Ramos (cell line): ENCODE data around the gene ITGAE.
"Not testable (repeated sequence)": the region's sequence is repeated elsewhere in the genome, so short reads cannot be mapped to it uniquely, and the experiment has no call there.

Source experiments
- in situ Hi-C: fragments of 300-500 bp; cut with MboI; formaldehyde crosslinking; loops from one replicate; pipeline ENCODE4 v1.14.3; 2022; ENCODE audit warnings: low sequenced_read_pairs; ENCODE audit not compliant: unreplicated experiment

The ITGAE gene

DNA sequence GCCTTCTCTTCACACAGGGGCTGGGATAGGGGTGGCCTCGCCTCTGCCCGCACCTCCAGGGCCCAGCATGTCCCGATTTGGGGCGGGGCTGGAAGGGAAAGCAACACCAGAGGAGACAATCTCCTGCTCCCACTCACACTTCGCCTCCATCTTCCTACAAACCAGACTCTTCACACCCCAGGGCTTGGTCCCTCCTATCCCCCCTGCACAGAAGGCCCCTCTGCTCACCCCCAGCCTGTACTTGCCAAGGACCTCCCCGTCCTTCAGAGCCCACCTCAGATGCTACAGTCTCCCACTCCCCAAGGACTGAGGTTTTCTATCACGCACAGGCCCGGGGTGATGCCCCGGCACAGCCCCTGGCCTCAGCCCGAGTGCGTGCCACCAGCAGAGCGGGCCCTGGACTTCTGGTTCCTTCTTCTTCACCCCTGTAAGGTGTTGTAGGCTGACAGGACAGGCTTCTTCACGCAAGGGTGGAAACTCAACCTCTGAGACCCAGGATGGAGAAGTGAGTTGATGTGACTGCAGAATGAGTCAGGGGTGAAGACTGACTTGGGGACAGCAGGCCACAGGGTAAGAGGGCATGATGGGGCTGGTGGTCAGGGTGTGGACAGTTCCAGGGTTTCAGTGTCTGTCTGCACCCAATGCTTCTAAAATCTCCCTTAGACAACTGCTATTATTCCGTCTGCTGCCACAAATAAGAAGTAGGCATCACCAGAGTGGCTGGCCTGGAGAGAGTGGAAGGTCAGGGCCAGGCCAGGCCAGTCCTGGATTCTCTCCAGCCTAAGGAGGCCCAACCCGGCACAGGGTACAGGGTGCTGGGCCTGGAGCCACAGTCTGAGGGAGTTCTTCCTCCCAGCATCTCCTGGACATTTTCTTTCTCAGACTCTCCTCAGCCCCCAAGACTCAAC is 2.5 kb downstream of the ITGAE start:
- in situ Hi-C loops = no loop called here

DNA sequence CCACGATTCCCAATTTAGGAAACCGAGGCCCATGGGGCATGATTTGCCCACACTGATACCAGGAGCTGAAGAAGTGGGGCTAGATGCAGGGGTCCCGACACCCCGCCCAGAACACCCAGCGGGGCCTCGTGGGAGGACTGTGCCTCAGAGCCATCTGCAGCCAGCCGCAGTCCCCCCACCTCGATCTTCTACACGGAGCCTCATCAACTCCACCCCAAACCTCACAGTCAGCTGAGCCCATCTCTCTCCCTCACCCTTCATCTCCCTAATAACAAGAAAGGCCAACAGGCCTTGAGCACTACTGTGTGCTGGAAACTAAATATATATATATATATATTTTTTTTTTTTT is 4.2 kb downstream of the ITGAE start:
- in situ Hi-C loops = no loop called here

DNA sequence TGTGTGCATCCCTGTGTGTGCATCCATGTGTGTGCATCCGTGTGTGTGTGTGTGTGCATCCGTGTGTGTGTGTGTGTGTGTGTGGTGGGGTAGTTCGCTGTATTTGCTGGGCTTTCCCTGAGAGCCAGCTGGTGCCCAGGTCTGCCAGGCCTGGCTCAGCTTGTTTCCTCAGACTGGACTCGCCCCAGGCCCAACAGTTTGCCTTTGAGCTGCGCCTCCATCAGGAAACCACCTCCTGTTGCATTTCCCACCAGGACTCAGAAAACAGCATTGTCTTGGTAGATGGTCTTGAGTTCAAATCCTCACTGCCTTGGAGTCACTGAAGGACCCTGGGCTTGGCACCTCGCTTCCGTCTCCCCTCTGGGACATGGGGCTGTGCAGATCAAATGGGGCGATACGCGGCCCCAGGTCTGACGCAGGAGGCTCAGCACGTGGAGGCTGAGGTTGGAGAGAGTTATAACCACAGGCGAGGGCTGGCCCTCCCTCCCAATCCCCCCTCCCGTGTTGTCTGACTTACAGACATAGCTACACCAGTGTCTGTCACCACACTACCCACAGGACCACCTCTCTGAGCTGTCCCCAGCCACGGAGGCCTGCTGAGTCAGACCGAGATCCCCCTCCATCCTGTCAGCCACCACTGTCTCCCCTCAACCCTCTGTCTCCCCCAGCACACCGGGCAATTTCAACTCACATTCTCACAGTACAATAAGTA is 4.7 kb downstream of the ITGAE start:
- in situ Hi-C loops = no loop called here

DNA sequence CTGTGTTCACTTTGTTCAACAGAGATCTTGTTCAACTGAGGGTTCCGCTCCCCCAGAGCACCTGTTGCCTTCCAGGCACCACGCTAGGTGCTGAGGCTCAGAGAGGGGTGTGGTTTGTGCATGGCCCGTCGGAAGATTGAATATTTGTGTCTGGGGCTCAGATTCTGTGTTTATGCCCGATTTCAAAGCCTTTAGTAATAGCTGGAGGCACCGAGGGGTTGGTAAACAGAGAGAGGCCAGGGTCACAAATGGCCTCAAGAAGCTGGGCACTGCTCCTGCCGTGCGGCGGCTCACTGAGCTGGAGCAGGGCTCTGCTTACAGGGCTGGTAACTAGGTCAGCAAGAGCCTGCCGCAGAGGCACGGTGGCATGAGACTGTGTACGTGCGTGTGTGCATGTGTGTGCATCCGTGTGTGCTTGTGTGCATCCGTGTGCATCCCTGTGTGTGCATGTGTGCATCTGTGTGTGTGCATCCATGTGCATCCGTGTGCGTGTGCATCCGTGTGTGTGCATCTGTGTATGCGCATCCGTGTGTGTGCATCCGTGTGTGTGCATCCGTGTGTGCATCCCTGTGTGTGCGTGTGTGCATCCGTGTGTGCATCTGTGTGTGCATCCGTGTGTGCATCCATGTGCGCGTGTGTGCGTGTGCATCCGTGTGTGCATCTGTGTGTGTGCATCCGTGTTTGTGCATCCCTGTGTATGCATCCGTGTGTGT is 5.4 kb downstream of the ITGAE start:
- in situ Hi-C loops = no loop called here

DNA sequence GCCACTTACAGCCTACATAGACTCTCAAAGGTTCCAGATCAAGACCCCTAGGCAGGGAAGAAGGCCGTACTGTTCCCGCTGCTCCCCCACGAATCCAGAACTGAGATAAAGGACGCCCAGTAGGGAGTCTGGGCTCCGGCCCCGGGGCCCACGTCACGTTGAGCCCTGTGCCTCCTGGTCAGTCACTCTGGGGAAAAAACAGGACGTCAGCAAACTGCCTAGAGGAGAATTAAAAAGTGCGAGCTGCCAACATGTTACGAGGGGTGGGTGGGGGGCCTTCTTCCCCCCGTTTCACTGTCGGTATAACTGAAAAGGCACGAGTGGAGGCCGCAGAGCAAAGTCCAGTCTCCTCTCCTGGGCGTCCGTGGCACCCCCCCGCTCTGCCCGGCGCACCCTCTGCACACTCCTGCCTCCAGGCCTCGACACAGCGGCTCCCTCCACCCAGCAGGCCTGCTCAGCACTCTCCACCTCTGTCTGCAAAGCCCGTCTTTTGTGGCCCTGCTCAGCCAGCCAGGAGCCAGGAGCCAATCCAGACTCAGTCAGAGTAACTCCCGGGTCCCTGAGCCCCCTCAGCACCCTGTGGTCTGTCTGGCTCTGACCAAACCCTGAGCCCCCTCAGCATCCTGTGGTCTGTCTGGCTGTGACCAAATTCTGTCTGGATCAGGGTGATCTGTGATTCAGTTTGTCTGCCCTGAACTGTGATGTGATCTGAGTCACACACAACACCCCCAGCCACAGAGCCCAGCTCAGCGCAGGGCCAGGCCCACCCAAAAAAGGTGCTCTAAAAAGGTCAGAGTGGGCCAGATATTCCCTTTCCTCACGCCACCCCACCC is 6.2 kb downstream of the ITGAE start:
- in situ Hi-C loops = no loop called here

DNA sequence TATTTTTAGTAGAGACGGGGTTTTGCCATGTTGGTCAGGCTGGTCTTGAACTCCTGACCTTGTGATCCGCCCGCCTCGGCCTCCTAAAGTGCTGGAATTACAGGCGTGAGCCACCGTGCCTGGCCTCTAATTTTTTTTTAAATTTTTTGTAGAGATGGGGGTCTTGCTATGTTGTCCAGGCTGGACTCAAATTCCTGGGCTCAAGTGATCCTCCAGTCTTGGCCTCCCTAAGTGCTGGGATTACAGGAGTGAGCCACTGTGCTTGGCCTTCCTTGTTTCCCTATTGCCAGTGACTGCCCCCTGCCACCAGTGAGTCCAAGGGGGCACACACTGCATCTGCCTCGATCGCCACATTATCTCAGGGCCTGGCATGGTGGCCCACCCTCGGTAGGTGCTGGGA is 6.8 kb downstream of the ITGAE start:
- in situ Hi-C loops = not testable (repeated sequence)

DNA sequence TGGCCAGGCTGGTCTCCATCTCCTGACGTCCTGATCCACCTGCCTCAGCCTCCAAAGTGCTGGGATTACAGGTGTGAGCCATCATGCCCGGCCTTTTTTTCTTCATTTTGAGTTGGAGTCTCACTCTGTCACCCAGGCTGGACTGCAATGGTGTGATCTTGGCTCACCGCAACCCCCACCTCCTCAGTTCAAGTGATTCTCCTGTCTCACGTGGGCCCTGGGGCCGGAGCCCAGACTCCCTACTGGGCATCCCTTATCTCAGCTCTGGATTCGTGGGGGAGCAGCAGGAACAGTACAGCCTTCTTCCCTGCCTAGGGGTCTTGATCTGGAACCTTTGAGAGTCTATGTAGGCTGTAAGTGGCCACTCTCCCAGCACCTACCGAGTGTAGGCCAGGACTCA is 7.7 kb downstream of the ITGAE start:
- in situ Hi-C loops = not testable (repeated sequence)

DNA sequence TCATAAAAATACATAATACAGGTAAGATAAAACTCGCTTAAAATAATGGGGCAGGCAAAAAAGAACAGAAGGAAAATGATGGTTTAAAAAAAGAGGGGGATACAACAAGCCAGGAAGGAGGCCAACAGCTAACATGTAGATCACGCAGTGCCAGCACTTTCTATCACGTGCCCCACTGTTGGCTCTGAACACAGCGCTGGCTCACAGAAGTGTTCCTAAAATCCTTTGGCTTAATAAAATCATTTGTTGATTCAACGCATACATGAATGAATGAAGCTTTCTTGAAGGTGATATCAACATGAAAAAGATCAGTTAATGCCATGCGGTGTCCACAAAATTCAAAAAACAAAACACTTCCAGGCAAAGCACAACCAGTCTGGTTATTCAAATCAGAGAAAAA is 8.5 kb downstream of the ITGAE start:
- in situ Hi-C loops = no loop called here

DNA sequence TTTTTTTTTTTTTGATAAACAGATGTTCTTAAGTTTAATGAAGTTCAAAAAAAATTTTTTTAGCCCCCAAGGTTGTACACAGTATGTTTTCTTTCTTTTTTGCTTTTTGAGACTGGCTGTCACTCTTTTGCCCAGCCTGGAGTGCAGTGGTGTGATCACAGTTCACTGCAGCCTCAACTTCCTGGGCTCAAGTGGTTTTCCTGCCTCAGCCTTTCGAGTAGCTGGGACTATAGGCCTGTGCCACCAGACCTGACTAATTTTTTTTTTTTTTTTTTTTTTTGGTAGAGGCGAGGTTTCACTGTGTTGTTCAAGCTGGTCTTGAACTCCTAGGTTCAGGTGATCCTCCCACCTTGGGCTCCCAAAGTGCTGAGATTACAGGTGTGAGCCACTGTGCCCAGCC is 12.8 kb downstream of the ITGAE start:
- in situ Hi-C loops = no loop called here

DNA sequence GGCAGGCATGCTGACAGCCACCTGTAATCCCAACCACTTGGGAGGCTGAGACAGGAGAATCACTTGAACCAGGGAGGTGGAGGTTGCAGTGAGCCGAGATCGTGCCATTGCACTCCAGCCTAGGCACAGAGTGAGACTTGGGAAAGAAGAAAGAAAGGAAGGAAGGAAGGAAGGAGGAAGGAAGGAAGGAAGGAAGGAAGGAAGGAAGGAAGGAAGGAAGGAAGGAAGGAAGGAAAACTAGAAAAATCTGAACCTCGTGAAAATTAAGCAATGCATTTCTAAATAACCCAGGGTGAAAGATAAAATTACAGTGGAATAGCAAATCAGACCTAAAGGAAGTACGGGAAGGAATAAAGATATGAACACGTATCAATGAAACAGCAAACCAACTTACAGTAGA is 15.7 kb downstream of the ITGAE start:
- in situ Hi-C loops = not testable (repeated sequence)

DNA sequence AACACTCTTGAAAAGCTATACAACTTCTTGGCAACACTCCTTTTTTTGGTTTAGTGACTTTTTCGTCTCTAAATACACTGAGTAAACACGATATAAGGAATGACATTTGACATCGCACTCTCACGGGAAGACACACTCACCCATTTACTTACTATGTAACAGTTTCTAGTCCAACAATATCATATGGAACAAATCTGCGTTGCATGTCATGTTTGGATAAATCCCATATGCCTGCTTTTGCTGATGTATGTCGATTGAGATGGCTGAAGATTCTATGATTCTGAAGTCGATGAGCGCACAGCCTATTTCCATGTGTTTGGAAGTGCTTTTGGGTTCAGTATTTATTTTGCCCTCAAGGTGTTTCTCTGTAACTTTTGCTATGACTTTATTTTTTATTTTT is 18.2 kb downstream of the ITGAE start:
- in situ Hi-C loops = no loop called here

DNA sequence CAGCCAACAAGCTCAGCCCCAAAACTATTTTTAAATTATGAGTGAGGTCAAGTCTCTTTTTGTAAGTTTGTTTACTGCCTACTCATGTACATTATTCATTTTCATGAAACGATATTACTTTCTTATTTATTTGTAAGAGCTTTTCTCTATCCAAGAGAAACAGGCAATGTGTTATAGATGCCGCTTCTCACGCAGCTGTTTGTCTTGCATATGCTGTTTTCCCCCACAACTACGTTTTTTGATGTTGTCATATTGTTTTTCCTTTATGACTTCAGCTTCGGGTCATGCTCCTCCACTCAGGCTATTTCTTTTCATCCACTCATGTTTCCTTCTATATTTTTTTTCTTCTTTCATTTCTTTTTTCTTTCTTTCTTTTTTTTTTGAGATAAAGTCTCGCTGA is 20.0 kb downstream of the ITGAE start:
- in situ Hi-C loops = no loop called here

DNA sequence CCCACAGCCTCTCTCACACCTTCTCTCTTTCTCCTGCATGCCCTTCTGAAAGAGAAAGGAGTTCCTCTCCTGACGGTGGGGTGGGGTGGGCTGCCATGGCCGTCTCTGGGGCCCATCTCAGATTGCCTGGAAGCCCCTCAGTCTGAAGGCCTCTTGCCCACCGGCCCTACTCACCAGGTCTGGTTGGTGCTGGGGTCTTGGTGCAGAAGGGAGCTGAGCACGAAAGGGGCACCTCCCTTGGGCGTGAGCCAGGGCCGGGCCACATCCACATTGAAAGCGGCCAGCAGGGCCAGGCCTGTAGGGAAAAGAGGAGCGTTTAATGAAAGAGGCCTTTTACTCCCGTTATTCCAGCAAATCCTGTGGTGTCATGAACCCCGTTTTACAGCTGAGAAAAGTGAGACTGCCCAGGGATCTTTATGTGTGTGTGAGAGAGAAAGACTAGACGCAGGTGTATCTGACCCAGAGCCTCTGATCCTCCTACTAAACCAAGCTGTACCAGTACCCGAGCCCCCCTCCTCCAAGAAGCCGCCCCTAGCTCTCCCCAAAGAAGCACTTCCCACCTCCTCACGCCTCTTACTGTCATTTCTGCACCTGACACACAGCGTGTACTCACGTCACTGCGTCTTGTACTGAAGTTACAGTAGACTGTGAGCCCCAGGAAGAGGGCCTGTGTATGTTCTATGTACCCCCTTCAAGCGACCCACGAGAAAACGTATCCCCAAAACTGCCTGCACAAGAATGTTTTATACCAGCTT is 23.4 kb downstream of the ITGAE start:
- in situ Hi-C loops = no loop called here

DNA sequence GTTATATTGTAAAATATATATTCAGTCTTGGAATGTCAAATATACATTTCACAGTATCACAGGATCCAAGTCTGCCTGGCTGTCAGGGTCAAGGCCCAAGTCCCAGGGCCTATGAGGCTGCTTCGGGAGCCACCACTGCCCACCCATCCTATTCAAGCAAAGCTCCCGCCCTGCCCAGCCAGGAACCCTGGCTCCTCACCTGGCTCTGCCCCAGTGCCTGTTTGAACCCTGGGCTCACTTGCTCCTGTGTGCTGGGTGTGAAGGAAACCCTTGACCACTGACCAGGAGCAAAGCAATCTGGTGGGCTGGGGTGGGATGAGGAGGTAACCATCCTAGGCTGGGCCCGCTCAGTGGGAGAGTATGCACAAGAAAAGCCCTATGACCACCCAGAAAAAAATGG is 27.0 kb downstream of the ITGAE start:
- in situ Hi-C loops = no loop called here

DNA sequence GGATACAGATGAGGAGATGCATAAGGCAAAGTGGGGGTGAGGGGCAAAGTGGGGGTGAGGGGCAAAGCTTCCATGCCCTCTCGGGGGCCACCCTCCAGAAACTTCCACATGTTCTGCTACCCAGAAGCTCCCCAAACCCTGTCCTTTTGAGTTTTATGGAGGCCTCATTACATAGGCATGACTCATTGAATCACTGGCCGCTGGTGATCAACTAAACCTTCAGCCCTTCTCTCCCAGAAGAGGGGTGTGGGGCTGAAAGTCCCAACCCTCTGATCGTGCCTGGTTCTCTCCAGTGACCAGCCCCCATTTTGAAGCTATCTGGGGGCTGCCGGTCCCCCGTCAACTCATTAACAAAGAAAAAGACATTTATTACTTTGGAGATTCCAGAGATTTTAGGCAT is 27.5 kb downstream of the ITGAE start:
- in situ Hi-C loops = no loop called here

DNA sequence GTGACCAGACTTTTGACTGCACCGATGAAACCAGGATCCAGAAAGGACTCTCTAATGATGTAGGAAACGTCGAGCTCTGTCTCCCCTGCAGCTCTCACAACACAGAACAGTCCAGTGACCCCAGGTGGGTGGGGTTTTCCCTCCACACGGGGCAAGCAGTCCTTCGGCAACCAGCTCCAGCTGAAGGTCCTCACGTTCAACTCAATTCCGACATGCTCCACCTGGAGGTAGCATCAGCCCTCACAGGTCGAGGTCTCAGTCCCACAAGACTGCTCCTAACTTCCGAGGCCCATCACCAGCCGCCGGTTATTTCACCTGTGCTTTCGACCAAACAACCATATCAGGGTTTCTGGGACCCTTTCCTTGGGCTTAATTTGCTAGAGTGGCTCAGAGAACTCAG is 28.2 kb downstream of the ITGAE start:
- in situ Hi-C loops = no loop called here

DNA sequence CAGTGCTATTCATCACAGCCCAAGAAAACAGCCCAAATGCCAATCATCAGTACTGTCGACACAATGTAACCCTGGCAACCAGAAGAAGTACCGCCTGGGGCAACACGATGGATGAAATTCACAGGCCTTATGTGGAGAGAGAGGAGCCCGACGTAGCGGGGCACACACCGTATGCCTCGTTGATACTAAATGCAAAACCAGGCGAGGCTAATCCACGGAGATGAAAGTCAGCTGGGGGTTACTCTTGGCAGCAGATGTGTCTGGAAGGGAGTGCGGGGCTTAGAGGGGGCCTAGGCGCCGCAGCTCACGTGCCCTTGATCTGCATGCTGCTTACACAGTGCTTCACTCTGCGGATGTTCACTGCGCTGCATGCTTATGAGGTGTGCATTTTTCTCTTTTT is 29.8 kb downstream of the ITGAE start:
- in situ Hi-C loops = no loop called here

DNA sequence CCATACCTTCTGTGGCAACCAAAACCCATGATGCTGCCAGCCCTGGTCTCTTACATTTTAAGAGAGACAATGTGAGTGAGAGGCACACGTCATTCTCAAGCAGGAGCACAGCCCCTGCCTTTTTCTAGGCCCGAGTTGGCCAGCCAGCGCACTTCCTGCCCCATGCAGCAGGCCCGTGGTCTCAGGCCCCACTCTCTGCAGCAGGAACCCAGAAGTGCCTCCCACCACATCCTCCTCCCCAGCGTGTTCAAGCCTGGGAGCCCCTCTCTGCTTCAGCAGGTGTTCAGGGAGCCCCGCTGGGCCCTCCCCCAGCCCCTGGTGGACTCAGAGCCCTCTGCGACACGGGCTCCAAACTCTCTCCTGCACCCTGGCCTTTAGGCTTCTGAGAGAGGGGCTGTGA is 30.5 kb downstream of the ITGAE start:
- in situ Hi-C loops = no loop called here

DNA sequence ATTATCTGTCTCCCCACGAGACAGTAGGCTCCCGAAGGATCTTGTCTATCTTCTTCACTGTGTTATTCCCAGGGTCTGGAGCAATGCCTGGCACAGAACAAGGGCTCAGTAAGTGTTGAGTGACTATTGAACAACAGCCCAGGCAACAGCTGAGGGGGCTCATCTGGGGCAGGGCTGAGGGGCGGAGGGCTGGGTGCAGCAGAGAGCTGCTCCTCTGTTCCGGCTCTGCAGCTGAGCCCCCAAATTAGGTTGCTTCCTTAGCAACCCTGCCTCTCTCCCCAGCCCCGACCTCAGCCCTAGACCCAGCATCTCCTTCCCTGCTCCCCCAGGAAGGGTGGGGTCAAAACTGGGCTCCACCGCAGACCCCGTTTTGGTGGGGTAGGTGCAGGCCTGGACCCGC is 32.2 kb downstream of the ITGAE start:
- in situ Hi-C loops = no loop called here

DNA sequence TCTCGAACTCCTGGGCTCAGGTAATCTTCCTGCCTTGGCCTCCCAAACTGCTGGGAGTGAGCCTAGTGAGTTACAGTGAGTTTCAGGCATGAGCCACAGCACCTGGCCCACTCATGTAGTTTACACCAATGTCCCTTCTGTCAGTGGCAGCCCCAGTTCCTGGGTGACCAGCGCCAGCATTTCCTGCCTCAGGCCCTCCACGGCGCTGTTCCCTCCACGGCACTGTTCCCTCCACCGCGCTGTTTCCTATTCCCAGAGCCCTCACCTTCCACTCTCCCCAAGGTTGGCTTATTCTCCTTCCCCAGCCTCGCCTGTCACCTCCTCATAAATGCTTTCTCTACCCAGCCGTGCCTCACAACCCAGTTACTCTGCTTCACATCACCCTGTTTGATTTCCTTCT is 32.6 kb downstream of the ITGAE start:
- in situ Hi-C loops = no loop called here
